Upper lobe of left lung (tissue), 4 donors: ENCODE results near the gene BMERB1.
"Not testable (repeated sequence)": the region's sequence is repeated elsewhere in the genome, so short reads cannot be mapped to it uniquely, and the experiment has no call there.

Source experiments
- EP300 ChIP-seq, 4 donors: sonication (generic); formaldehyde crosslinking; IDR thresholded peaks; one replicate each; pipeline ENCODE4 v1.5.1; 2017; ENCODE audit warnings: antibody characterized with exemption in 4 of 4, control low read depth in 2 of 4
- POLR2A ChIP-seq, 4 donors: fragments of 450-650 bp; IDR thresholded peaks; one replicate each; pipeline ENCODE4 v1.5.1; 2016 to 2017; ENCODE audit warnings: antibody characterized with exemption in 4 of 4, mild to moderate bottlenecking in 2 of 4
- POLR2AphosphoS5 ChIP-seq, 2 donors: sonication (generic); formaldehyde crosslinking; IDR thresholded peaks; one replicate each; pipeline ENCODE4 v1.5.1; 2017; ENCODE audit warnings: antibody characterized with exemption in 2 of 2
- TF ChIP-seq, protein P1 (sequence below), 6 experiments: fragments of 450-650 bp in 4 of 6; fragments of 200-600 bp in 2 of 6; sonication (generic) in 2 of 6; IDR thresholded peaks; one replicate each; pipeline ENCODE4 v1.5.1; 2016 to 2019; ENCODE audit warnings: antibody characterized with exemption in 6 of 6

DNA sequence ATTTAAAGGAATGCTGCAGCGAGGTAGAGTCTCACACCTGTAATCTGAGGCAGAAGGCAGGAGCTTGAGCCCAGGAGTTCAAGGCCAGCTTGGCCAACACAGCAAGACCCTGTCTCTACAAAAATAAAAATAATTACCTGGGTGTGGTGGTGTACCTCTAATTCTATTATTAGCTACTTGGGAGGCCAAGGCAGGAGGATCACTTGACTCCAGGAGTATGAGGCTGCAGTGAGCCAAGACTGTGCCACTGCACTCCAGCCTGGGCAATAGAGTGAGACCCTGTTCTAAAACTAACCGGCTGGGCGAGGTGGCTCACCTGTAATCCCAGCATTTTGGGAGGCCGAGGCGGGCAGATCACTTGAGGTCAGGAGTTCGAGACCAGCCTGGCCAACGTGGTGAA, 18.9 kb downstream of the BMERB1 start:
- not testable (repeated sequence) for TF ChIP-seq POLR2AphosphoS5, POLR2A, EP300 (IDR thresholded peaks at IDR 0.05)
- TF ChIP-seq, protein P1, sequence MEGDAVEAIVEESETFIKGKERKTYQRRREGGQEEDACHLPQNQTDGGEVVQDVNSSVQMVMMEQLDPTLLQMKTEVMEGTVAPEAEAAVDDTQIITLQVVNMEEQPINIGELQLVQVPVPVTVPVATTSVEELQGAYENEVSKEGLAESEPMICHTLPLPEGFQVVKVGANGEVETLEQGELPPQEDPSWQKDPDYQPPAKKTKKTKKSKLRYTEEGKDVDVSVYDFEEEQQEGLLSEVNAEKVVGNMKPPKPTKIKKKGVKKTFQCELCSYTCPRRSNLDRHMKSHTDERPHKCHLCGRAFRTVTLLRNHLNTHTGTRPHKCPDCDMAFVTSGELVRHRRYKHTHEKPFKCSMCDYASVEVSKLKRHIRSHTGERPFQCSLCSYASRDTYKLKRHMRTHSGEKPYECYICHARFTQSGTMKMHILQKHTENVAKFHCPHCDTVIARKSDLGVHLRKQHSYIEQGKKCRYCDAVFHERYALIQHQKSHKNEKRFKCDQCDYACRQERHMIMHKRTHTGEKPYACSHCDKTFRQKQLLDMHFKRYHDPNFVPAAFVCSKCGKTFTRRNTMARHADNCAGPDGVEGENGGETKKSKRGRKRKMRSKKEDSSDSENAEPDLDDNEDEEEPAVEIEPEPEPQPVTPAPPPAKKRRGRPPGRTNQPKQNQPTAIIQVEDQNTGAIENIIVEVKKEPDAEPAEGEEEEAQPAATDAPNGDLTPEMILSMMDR (IDR thresholded peaks at IDR 0.05) = not testable (repeated sequence)
